BE2C (cell line): ENCODE results near the gene CLEC3B.
"Not testable (repeated sequence)": the region's sequence is repeated elsewhere in the genome, so short reads cannot be mapped to it uniquely, and the experiment has no call there.

Experiments used
- DNase-seq: peaks from one replicate; pipeline ENCODE4 v3.0.0-alpha.2; 2020
- H3K27me3 ChIP-seq: fragments of 250-450 bp; sonication (Bioruptor Pico); 2 replicates; pipeline ENCODE4 v1.5.1; 2020; ENCODE audit warnings: mild to moderate bottlenecking
- H3K36me3 ChIP-seq: fragments of 250-450 bp; sonication (Bioruptor Pico); 2 replicates; pipeline ENCODE4 v1.5.1; 2020; ENCODE audit warnings: mild to moderate bottlenecking
- H3K4me1 ChIP-seq: fragments of 250-450 bp; sonication (Bioruptor Pico); 2 replicates; pipeline ENCODE4 v1.5.1; 2020
- H3K4me3 ChIP-seq: 2 replicates; pipeline ENCODE4 v1.5.1; 2011; ENCODE audit warnings: low read depth, low read length
- H3K9me3 ChIP-seq: fragments of 250-450 bp; sonication (Bioruptor Pico); 2 replicates; pipeline ENCODE4 v1.5.1; 2020
- CTCF ChIP-seq: IDR thresholded peaks from 2 replicates; pipeline ENCODE4 v1.5.1; 2012; ENCODE audit warnings: mild to moderate bottlenecking, low read depth, low read length

The CLEC3B gene

GRCh38 chr3:45042162-45042561 lies 16.1 kb downstream of the CLEC3B start:
- H3K27me3 ChIP-seq, result no peaks in the 10 kb centered on the region
- no peaks in the 10 kb centered on the region for H3K36me3 ChIP-seq
- no peak for DNase-seq
- H3K4me1 ChIP-seq, result no peaks in the 10 kb centered on the region
- no peaks in the 10 kb centered on the region for H3K9me3 ChIP-seq
- H3K4me3 ChIP-seq, result no peak overlapping the region
- TF ChIP-seq CTCF, result no peak

- Histone ChIP-seq H3K4me1 (no peaks in the 10 kb centered on the region), H3K4me3 (no peak overlapping the region), H3K9me3 (no peaks in the 10 kb centered on the region), H3K27me3 (no peaks in the 10 kb centered on the region), H3K36me3 (no peaks in the 10 kb centered on the region)
- TF ChIP-seq CTCF, result no peak
- DNase-seq, result no peak
Observed at GRCh38 chr3:45043728-45044299, 17.7 kb downstream of the CLEC3B start.

- Histone ChIP-seq H3K36me3 (no peaks in the 10 kb centered on the region), H3K27me3 (no peaks in the 10 kb centered on the region), H3K4me1 (no peaks in the 10 kb centered on the region), H3K9me3 (no peaks in the 10 kb centered on the region), H3K4me3 (no peak overlapping the region)
- TF ChIP-seq CTCF, result no peak
- no peak for DNase-seq
Observed at GRCh38 chr3:45048244-45048643, 22.1 kb downstream of the CLEC3B start.

GRCh38 chr3:45049807-45050206 lies 23.7 kb downstream of the CLEC3B start:
- no peak for DNase-seq
- no peak for TF ChIP-seq CTCF
- H3K36me3 ChIP-seq, result no peaks in the 10 kb centered on the region
- no peaks in the 10 kb centered on the region for H3K4me1 ChIP-seq
- no peaks in the 10 kb centered on the region for H3K9me3 ChIP-seq
- H3K27me3 ChIP-seq, result no peaks in the 10 kb centered on the region
- no peak overlapping the region for H3K4me3 ChIP-seq

GRCh38 chr3:45051685-45052084 lies 25.6 kb downstream of the CLEC3B start:
- H3K27me3 ChIP-seq, result no peaks in the 10 kb centered on the region
- no peak overlapping the region for H3K4me3 ChIP-seq
- DNase-seq, result no peak
- no peaks in the 10 kb centered on the region for H3K36me3 ChIP-seq
- no peaks in the 10 kb centered on the region for H3K9me3 ChIP-seq
- no peaks in the 10 kb centered on the region for H3K4me1 ChIP-seq
- TF ChIP-seq CTCF, result no peak

- H3K4me1 ChIP-seq, H3K27me3 ChIP-seq, H3K4me3 ChIP-seq, DNase-seq, H3K9me3 ChIP-seq, H3K36me3 ChIP-seq: not testable (repeated sequence)
Observed at GRCh38 chr3:45053805-45054195, 27.7 kb downstream of the CLEC3B start.
